ENCODE measurements around the gene PGBD5.

Gene PGBD5

GRCh38 chr1:230394134-230394533 is 32.0 kb downstream of the PGBD5 start:
- DNase-seq = no peak

GRCh38 chr1:230393722-230394121 is 32.4 kb downstream of the PGBD5 start:
- DNase-seq = no peak

GRCh38 chr1:230392920-230393521 is 33.1 kb downstream of the PGBD5 start:
- DNase-seq = no peak

GRCh38 chr1:230392536-230392909 is 33.6 kb downstream of the PGBD5 start:
- no peak for DNase-seq

- DNase-seq = no peak
These were observed 34.2 kb downstream of the PGBD5 start for GRCh38 chr1:230391776-230392535.

- no peak for DNase-seq
These were observed 35.8 kb downstream of the PGBD5 start for GRCh38 chr1:230390371-230390770.

GRCh38 chr1:230387876-230388275 is 38.3 kb downstream of the PGBD5 start:
- no peak for DNase-seq

- no peak for DNase-seq
These were observed 38.8 kb downstream of the PGBD5 start for GRCh38 chr1:230387296-230387695.

- no peak for DNase-seq
These were observed 39.4 kb downstream of the PGBD5 start for GRCh38 chr1:230386637-230387262.

- DNase-seq = no peak
These were observed 40.2 kb downstream of the PGBD5 start for GRCh38 chr1:230385930-230386329.

GRCh38 chr1:230385158-230385450 is 41.0 kb downstream of the PGBD5 start:
- no peak for DNase-seq

- no peak for DNase-seq
These were observed 41.6 kb downstream of the PGBD5 start for GRCh38 chr1:230384380-230385157.

- DNase-seq = no peak
These were observed 42.7 kb downstream of the PGBD5 start for GRCh38 chr1:230383425-230383824.

GRCh38 chr1:230382001-230382491 is 44.1 kb downstream of the PGBD5 start:
- DNase-seq = no peak

GRCh38 chr1:230381585-230381984 is 44.5 kb downstream of the PGBD5 start:
- DNase-seq = no peak

GRCh38 chr1:230381049-230381467 is 45.1 kb downstream of the PGBD5 start:
- DNase-seq = no peak

- no peak for DNase-seq
These were observed 46.2 kb downstream of the PGBD5 start for GRCh38 chr1:230379928-230380327.

GRCh38 chr1:230379462-230379861 is 46.7 kb downstream of the PGBD5 start:
- no peak for DNase-seq

- no peak for DNase-seq
These were observed 48.3 kb downstream of the PGBD5 start for GRCh38 chr1:230377851-230378250.

GRCh38 chr1:230377324-230377723 is 48.8 kb downstream of the PGBD5 start:
- DNase-seq = no peak

- DNase-seq = no peak
These were observed 49.8 kb downstream of the PGBD5 start for GRCh38 chr1:230376296-230376695.

GRCh38 chr1:230375780-230376179 is 50.4 kb downstream of the PGBD5 start:
- no peak for DNase-seq

GRCh38 chr1:230375147-230375546 is 51.0 kb downstream of the PGBD5 start:
- DNase-seq = no peak
